H1 (cell line): Measurements from ENCODE around the gene P3H1. TPM values are rescaled to one million over a fixed set of nuclear protein-coding genes. Genes with fewer than 3 reads are reported as not detected.

Experiments used
- CBX5 ChIP-seq: fragments of 300-800, 300-1000 bp; sonication (generic); IDR thresholded peaks from 2 replicates; pipeline ENCODE4 v1.7.1; 2016; ENCODE audit warnings: antibody characterized with exemption, low read length, low read depth
- CHD1 ChIP-seq: IDR thresholded peaks from 2 replicates; pipeline ENCODE4 v1.6.1; 2012; ENCODE audit warnings: low read depth, low read length, improper control_type of control experiment
- CHD2 ChIP-seq: IDR thresholded peaks from 2 replicates; pipeline ENCODE4 v1.6.1; 2012; ENCODE audit warnings: low read length, improper control_type of control experiment
- KDM4A ChIP-seq: IDR thresholded peaks from one replicate; pipeline ENCODE4 v1.7.1; 2012; ENCODE audit warnings: low read depth, mild to moderate bottlenecking, moderate library complexity, low read length, inconsistent platforms; ENCODE audit not compliant: severe bottlenecking
- POLR2AphosphoS5 ChIP-seq: IDR thresholded peaks from 2 replicates; pipeline ENCODE4 v1.6.1; 2011; ENCODE audit warnings: low read depth, low read length
- RAD21 ChIP-seq, 2 experiments: IDR thresholded peaks in 1 of 2; conservative IDR thresholded peaks in 1 of 2; 2 replicates each; pipeline ENCODE4 v1.6.1; 2011; ENCODE audit warnings: low read depth in 2 of 2, low read length in 2 of 2, improper control_type of control experiment in 1 of 2, inconsistent platforms in 1 of 2, mild to moderate bottlenecking in 1 of 2, moderate library complexity in 1 of 2
- RXRA ChIP-seq: IDR thresholded peaks from 2 replicates; pipeline ENCODE4 v1.6.1; 2011; ENCODE audit warnings: low read depth, mild to moderate bottlenecking, low read length, moderate library complexity; ENCODE audit not compliant: insufficient read depth
- SIX5 ChIP-seq: IDR thresholded peaks from 2 replicates; pipeline ENCODE4 v1.6.1; 2011; ENCODE audit warnings: mild to moderate bottlenecking, low read depth, low read length
- SP2 ChIP-seq: IDR thresholded peaks from 2 replicates; pipeline ENCODE4 v1.6.1; 2012; ENCODE audit warnings: mild to moderate bottlenecking, low read length, inconsistent platforms
- SRF ChIP-seq: IDR thresholded peaks from 2 replicates; pipeline ENCODE4 v1.6.1; 2011; ENCODE audit warnings: mild to moderate bottlenecking, low read depth, low read length, moderate library complexity
- TAF1 ChIP-seq: IDR thresholded peaks from 2 replicates; pipeline ENCODE4 v1.6.1; 2011; ENCODE audit warnings: mild to moderate bottlenecking, low read depth, low read length
- YY1 ChIP-seq: IDR thresholded peaks from 2 replicates; pipeline ENCODE4 v1.6.1; 2011; ENCODE audit warnings: low read depth, mild to moderate bottlenecking, low read length
- polyA plus RNA-seq, 7 experiments: library from polyadenylated mRNA; depleted of rRNA in 3 of 7; stranded (reverse) in 5 of 7; unstranded in 2 of 7; fragments of >200 nt in 5 of 7; fragments of 200-250 nt in 2 of 7; gene quantifications; 1 replicate in 5 of 7; 2 replicates in 1 of 7; 4 replicates in 1 of 7; pipeline versions ENCODE4 v1.2.1 to v1.2.3, GENCODE V29; 2011 to 2013; ENCODE audit warnings: missing spikeins in 2 of 7, mixed read lengths in 2 of 7
- total RNA-seq: library from RNA; stranded (reverse); fragmentation: NEBNext Ultra II Directional; extraction: Animal tissue kit (Norgen Biotek cat#: 25700); gene quantifications from 2 replicates; pipeline ENCODE4 v1.2.1, GENCODE V29; 2021
- TF ChIP-seq, protein P1 (sequence below): fragments of 300-600 bp; sonication (generic); IDR thresholded peaks from 2 replicates; pipeline ENCODE4 v1.7.1; 2012; ENCODE audit warnings: low read length, moderate library complexity, mild to moderate bottlenecking, inconsistent platforms; ENCODE audit not compliant: insufficient replicate concordance

The P3H1 gene
- total and polyA plus RNA-seq, 2 of the 8 experiments (the other 6 are each of a cell fraction or from before 2014, with no cell fraction given), result 58.4 to 87.5 TPM

DNA sequence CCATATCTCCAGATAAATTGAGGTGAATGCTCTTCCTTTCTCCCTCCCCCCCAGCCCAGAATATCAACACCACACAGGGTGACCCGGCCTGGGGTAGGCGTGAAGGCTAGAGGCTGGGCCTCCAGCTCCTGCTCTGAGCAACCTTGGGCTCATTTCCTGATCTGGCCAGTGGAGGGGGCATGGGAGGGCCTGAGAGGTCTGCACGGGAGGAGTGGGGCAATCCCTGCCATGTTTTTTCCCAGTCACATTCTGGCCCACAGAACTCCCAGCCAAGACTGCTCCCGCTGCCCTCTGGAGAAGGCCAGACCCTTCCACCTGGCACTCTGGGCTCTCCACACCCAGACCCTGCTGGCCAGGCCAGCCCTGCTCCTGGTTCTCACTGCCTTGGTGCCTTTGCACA is 30.7 kb downstream of the P3H1 start (continued):
- TF ChIP-seq KDM4A (no peak), POLR2AphosphoS5 (no peak), SRF (no peak), SP2 (no peak), SIX5 (no peak), CBX5 (no peak), YY1 (peak; percentile 46; the same call in 1 of the 2 replicates), CHD2 (no peak), TAF1 (no peak), RAD21 (IDR thresholded peaks at IDR 0.05 in 1 of 2, conservative IDR thresholded peaks at IDR 0.05 in 1 of 2; ENCODE audit: low read depth in 2 of 2, low read length in 2 of 2) (peak; percentile 19 to 49; a peak in 2 of 4 replicates), CHD1 (no peak), RXRA (no peak)
- TF ChIP-seq, protein P1, sequence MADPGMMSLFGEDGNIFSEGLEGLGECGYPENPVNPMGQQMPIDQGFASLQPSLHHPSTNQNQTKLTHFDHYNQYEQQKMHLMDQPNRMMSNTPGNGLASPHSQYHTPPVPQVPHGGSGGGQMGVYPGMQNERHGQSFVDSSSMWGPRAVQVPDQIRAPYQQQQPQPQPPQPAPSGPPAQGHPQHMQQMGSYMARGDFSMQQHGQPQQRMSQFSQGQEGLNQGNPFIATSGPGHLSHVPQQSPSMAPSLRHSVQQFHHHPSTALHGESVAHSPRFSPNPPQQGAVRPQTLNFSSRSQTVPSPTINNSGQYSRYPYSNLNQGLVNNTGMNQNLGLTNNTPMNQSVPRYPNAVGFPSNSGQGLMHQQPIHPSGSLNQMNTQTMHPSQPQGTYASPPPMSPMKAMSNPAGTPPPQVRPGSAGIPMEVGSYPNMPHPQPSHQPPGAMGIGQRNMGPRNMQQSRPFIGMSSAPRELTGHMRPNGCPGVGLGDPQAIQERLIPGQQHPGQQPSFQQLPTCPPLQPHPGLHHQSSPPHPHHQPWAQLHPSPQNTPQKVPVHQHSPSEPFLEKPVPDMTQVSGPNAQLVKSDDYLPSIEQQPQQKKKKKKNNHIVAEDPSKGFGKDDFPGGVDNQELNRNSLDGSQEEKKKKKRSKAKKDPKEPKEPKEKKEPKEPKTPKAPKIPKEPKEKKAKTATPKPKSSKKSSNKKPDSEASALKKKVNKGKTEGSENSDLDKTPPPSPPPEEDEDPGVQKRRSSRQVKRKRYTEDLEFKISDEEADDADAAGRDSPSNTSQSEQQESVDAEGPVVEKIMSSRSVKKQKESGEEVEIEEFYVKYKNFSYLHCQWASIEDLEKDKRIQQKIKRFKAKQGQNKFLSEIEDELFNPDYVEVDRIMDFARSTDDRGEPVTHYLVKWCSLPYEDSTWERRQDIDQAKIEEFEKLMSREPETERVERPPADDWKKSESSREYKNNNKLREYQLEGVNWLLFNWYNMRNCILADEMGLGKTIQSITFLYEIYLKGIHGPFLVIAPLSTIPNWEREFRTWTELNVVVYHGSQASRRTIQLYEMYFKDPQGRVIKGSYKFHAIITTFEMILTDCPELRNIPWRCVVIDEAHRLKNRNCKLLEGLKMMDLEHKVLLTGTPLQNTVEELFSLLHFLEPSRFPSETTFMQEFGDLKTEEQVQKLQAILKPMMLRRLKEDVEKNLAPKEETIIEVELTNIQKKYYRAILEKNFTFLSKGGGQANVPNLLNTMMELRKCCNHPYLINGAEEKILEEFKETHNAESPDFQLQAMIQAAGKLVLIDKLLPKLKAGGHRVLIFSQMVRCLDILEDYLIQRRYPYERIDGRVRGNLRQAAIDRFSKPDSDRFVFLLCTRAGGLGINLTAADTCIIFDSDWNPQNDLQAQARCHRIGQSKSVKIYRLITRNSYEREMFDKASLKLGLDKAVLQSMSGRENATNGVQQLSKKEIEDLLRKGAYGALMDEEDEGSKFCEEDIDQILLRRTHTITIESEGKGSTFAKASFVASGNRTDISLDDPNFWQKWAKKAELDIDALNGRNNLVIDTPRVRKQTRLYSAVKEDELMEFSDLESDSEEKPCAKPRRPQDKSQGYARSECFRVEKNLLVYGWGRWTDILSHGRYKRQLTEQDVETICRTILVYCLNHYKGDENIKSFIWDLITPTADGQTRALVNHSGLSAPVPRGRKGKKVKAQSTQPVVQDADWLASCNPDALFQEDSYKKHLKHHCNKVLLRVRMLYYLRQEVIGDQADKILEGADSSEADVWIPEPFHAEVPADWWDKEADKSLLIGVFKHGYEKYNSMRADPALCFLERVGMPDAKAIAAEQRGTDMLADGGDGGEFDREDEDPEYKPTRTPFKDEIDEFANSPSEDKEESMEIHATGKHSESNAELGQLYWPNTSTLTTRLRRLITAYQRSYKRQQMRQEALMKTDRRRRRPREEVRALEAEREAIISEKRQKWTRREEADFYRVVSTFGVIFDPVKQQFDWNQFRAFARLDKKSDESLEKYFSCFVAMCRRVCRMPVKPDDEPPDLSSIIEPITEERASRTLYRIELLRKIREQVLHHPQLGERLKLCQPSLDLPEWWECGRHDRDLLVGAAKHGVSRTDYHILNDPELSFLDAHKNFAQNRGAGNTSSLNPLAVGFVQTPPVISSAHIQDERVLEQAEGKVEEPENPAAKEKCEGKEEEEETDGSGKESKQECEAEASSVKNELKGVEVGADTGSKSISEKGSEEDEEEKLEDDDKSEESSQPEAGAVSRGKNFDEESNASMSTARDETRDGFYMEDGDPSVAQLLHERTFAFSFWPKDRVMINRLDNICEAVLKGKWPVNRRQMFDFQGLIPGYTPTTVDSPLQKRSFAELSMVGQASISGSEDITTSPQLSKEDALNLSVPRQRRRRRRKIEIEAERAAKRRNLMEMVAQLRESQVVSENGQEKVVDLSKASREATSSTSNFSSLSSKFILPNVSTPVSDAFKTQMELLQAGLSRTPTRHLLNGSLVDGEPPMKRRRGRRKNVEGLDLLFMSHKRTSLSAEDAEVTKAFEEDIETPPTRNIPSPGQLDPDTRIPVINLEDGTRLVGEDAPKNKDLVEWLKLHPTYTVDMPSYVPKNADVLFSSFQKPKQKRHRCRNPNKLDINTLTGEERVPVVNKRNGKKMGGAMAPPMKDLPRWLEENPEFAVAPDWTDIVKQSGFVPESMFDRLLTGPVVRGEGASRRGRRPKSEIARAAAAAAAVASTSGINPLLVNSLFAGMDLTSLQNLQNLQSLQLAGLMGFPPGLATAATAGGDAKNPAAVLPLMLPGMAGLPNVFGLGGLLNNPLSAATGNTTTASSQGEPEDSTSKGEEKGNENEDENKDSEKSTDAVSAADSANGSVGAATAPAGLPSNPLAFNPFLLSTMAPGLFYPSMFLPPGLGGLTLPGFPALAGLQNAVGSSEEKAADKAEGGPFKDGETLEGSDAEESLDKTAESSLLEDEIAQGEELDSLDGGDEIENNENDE, result no peak
